CD14-positive monocyte (primary cell): Measurements from ENCODE around the gene AGO1. TPM values are rescaled to one million over a fixed set of nuclear protein-coding genes. Genes with fewer than 3 reads are reported as not detected.

ENCODE experiments used
- DNase-seq, 3 donors: peaks; one replicate each; pipeline ENCODE4 v3.0.0-alpha.2; 2011 to 2022
- H2AFZ ChIP-seq: 2 replicates; pipeline ENCODE4 v1.6.0; 2012; ENCODE audit warnings: mild to moderate bottlenecking, low read depth, low read length, inconsistent platforms; ENCODE audit not compliant: insufficient read depth, poor library complexity, severe bottlenecking
- H3K27ac ChIP-seq, 2 donors: 1 replicate in 1 of 2; 2 replicates in 1 of 2; pipeline ENCODE4 v1.5.1; 2012 to 2013; ENCODE audit warnings: low read length in 2 of 2, control low read depth in 1 of 2, inconsistent platforms in 1 of 2, low read depth in 1 of 2, mild to moderate bottlenecking in 1 of 2
- H3K27me3 ChIP-seq, 2 donors: one replicate each; pipeline versions ENCODE4 v1.6.0 to v1.6.1; 2011 to 2013; ENCODE audit warnings: low read length in 2 of 2; ENCODE audit not compliant: control insufficient read depth in 2 of 2, insufficient read depth in 2 of 2
- H3K36me3 ChIP-seq, 2 donors: replicated peaks in 1 of 2; 1 replicate in 1 of 2; 2 replicates in 1 of 2; pipeline versions ENCODE4 v1.5.1 to v1.6.1; 2012 to 2013; ENCODE audit warnings: low read length in 2 of 2, control low read depth in 1 of 2, inconsistent platforms in 1 of 2, mild to moderate bottlenecking in 1 of 2; ENCODE audit not compliant: insufficient read depth in 2 of 2, control insufficient read depth in 1 of 2
- H3K4me1 ChIP-seq, 2 donors: 1 replicate in 1 of 2; 2 replicates in 1 of 2; pipeline versions ENCODE4 v1.5.1 to v1.6.1; 2012 to 2013; ENCODE audit warnings: low read length in 2 of 2, control low read depth in 1 of 2, inconsistent platforms in 1 of 2, mild to moderate bottlenecking in 1 of 2, moderate library complexity in 1 of 2; ENCODE audit not compliant: insufficient read depth in 2 of 2, control insufficient read depth in 1 of 2
- H3K4me2 ChIP-seq: replicated peaks from 2 replicates; pipeline ENCODE3; 2012; ENCODE audit warnings: low read length, moderate library complexity, mild to moderate bottlenecking; ENCODE audit not compliant: poor library complexity, severe bottlenecking; ENCODE audit errors: extremely low read depth
- H3K4me3 ChIP-seq, 3 experiments: fragments of 200-600 bp in 1 of 3; sonication (generic) in 1 of 3; replicated peaks in 1 of 3; 1 replicate in 2 of 3; 2 replicates in 1 of 3; pipeline ENCODE4 v1.5.1; 2011 to 2013; ENCODE audit warnings: low read length in 3 of 3, mild to moderate bottlenecking in 3 of 3, control low read depth in 2 of 3, low read depth in 2 of 3, inconsistent platforms in 1 of 3, moderate library complexity in 1 of 3
- H3K79me2 ChIP-seq: 2 replicates; pipeline ENCODE4 v1.6.0; 2012; ENCODE audit warnings: mild to moderate bottlenecking, control low read depth, inconsistent platforms, low read length, moderate library complexity; ENCODE audit not compliant: insufficient read depth
- H3K9ac ChIP-seq: 2 replicates; pipeline ENCODE4 v1.6.0; 2017; ENCODE audit warnings: low read length, mild to moderate bottlenecking; ENCODE audit not compliant: insufficient read depth, poor library complexity, severe bottlenecking
- H3K9me3 ChIP-seq, 2 donors: replicated peaks in 1 of 2; 1 replicate in 1 of 2; 2 replicates in 1 of 2; pipeline versions ENCODE4 v1.5.1 to v1.6.1; 2012 to 2013; ENCODE audit warnings: low read length in 2 of 2, control low read depth in 1 of 2; ENCODE audit not compliant: control insufficient read depth in 1 of 2, insufficient read depth in 1 of 2
- H4K20me1 ChIP-seq: 2 replicates; pipeline ENCODE4 v1.6.0; 2012; ENCODE audit warnings: mild to moderate bottlenecking, low read length, control low read depth, moderate library complexity; ENCODE audit not compliant: insufficient read depth
- H3K27ac Mint-ChIP-seq, 7 donors: one replicate each; pipeline ENCODE4 v1.8.0; 2020; ENCODE audit warnings: mild to moderate bottlenecking in 7 of 7, mixed read lengths in 7 of 7, moderate library complexity in 6 of 7, inconsistent platforms in 2 of 7
- H3K27me3 Mint-ChIP-seq, 3 donors: one replicate each; pipeline ENCODE4 v1.8.0; 2021 to 2022; ENCODE audit warnings: low read depth in 3 of 3, mild to moderate bottlenecking in 3 of 3, mixed read lengths in 3 of 3, moderate library complexity in 3 of 3, inconsistent platforms in 1 of 3
- H3K36me3 Mint-ChIP-seq, 2 donors: one replicate each; pipeline ENCODE4 v1.8.0; 2020; ENCODE audit warnings: mixed read lengths in 2 of 2, inconsistent platforms in 1 of 2, mild to moderate bottlenecking in 1 of 2
- H3K4me1 Mint-ChIP-seq: one replicate; pipeline ENCODE4 v1.8.0; 2020; ENCODE audit warnings: mild to moderate bottlenecking, mixed read lengths
- H3K4me3 Mint-ChIP-seq, 2 donors: one replicate each; pipeline ENCODE4 v1.8.0; 2020; ENCODE audit warnings: mild to moderate bottlenecking in 2 of 2, mixed read lengths in 2 of 2, moderate library complexity in 1 of 2
- H3K9me3 Mint-ChIP-seq, 7 donors: one replicate each; pipeline ENCODE4 v1.8.0; 2020 to 2022; ENCODE audit warnings: mixed read lengths in 7 of 7, mild to moderate bottlenecking in 6 of 7, moderate library complexity in 6 of 7, inconsistent platforms in 2 of 7
- WGBS: methylation state at CpG from one replicate; pipeline ENCODE4 v1.1.5; 2013; ENCODE audit warnings: missing lambda C conversion rate; ENCODE audit not compliant: insufficient coverage; 5-methylcytosine and 5-hydroxymethylcytosine counted together
- intact Hi-C, 2 donors: fragments of 100-400 bp; cut with micrococcal nuclease; formaldehyde crosslinking; loops; one replicate each; pipeline versions ENCODE4 v1.15.0 to v1.15.1; 2023
- polyA plus RNA-seq, 3 donors: library from polyadenylated mRNA; depleted of rRNA in 1 of 3; unstranded in 2 of 3; stranded (reverse) in 1 of 3; fragments of 300-500 nt in 2 of 3; fragments of >200 nt in 1 of 3; fragmentation: Illumina TruSeq in 2 of 3; gene quantifications; 1 replicate in 2 of 3; 2 replicates in 1 of 3; pipeline ENCODE4 v1.2.3, GENCODE V29; 2012 to 2021
- TF ChIP-seq, protein P1 (sequence below): fragments of 200-600 bp; IDR thresholded peaks from one replicate; pipeline ENCODE4 v1.8.0; 2022; ENCODE audit warnings: antibody characterized with exemption, mild to moderate bottlenecking

AGO1 gene
- polyA plus RNA-seq, 3 donors: 10.9 to 19.4 (median 13.9) TPM

DNA sequence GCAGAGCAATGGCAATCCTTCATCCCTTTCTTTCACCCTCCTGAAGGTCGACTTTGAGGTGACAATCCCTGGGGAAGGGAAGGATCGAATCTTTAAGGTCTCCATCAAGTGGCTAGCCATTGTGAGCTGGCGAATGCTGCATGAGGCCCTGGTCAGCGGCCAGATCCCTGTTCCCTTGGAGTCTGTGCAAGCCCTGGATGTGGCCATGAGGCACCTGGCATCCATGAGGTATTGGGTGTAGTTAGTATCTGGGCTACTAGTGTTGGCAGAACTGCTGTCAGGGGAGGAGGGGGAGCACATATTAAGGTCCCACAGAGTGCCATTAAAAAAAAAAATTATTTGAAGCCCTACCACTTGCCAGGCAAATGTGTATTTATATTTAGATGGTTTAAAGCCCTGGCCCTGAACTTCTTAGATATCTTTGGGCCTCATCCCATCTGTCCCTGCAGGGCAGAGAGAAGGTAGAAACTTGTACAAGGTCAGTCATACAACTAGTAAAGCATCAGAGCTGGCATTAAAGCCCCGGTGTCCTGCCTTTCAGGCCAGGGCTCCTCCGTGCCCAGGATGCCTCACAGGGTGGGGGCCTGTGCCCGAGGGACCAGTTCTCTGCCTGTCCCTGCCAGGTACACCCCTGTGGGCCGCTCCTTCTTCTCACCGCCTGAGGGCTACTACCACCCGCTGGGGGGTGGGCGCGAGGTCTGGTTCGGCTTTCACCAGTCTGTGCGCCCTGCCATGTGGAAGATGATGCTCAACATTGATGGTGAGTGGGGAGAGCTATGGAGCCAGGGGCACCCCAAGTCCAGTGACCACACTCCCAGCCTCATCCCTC lies 10.3 kb downstream of the AGO1 start:
- WGBS: 98% methylated on average over 8 of the region's 14 CpGs
- Histone ChIP-seq H3K9ac (peak overlapping the region; percentile 35), H3K79me2 (peaks cover 38% of the 10 kb centered on the region), H2AFZ (no peak overlapping the region), H3K4me3 (no peak overlapping the region), H3K9me3 (no peaks in the 10 kb centered on the region), H3K27me3 (no peaks in the 10 kb centered on the region), H3K27ac (peak overlapping the region; percentile 84 to 92), H4K20me1 (no peaks in the 10 kb centered on the region), H3K4me1 (peaks cover 30 to 36% of the 10 kb centered on the region in 2 donors), H3K4me2 (peak overlapping the region; percentile 25), H3K36me3 (peaks cover 70 to 83% of the 10 kb centered on the region in 2 donors)
- Mint-ChIP-seq H3K4me1 (peaks cover 36% of the 10 kb centered on the region), H3K9me3 (peaks cover 0 to 2% (median 0%) of the 10 kb centered on the region in 7 donors), H3K36me3 (peaks cover 78 to 88% of the 10 kb centered on the region in 2 donors), H3K27me3 (peaks cover 0 to 1% (median 0%) of the 10 kb centered on the region in 3 donors), H3K27ac (peak overlapping the region; percentile 96 to 99 (median 98)), H3K4me3 (no peak overlapping the region)
- no peak for DNase-seq
- intact Hi-C loops: loop anchor here in 1 of 2 donors (5.0 kb wide), 1 partner anchor 39 kb away; the partner anchor contains the start of gene AGO3
- TF ChIP-seq, protein P1, sequence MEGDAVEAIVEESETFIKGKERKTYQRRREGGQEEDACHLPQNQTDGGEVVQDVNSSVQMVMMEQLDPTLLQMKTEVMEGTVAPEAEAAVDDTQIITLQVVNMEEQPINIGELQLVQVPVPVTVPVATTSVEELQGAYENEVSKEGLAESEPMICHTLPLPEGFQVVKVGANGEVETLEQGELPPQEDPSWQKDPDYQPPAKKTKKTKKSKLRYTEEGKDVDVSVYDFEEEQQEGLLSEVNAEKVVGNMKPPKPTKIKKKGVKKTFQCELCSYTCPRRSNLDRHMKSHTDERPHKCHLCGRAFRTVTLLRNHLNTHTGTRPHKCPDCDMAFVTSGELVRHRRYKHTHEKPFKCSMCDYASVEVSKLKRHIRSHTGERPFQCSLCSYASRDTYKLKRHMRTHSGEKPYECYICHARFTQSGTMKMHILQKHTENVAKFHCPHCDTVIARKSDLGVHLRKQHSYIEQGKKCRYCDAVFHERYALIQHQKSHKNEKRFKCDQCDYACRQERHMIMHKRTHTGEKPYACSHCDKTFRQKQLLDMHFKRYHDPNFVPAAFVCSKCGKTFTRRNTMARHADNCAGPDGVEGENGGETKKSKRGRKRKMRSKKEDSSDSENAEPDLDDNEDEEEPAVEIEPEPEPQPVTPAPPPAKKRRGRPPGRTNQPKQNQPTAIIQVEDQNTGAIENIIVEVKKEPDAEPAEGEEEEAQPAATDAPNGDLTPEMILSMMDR: no peak

DNA sequence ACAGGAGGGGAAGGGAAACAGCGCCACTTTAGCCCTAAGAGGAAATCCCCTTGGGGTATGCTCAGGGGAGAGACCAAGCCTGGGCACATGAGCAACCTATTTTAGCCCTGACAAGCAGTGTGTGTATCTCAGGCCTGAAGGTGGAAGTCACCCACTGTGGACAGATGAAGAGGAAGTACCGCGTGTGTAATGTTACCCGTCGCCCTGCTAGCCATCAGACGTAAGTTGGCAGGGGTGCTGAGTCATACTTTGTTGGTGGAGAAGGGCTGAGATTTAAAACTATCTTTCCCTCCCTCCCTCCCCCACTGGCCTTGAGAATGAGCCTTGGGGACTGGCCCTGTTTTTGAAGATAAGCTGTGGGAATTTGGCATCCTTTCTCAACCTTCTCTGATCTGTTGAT lies 11.2 kb downstream of the AGO1 start:
- Histone ChIP-seq H3K27ac (peak overlapping the region; percentile 84 to 92), H4K20me1 (no peaks in the 10 kb centered on the region), H3K27me3 (no peaks in the 10 kb centered on the region), H3K4me3 (peak overlapping the region in 1 of 3 experiments; percentile 21), H3K79me2 (peaks cover 35% of the 10 kb centered on the region), H3K4me1 (peaks cover 28 to 36% of the 10 kb centered on the region in 2 donors), H3K9me3 (no peaks in the 10 kb centered on the region), H3K36me3 (peaks cover 66 to 84% of the 10 kb centered on the region in 2 donors), H3K4me2 (peak overlapping the region; percentile 34), H2AFZ (peak overlapping the region; percentile 73), H3K9ac (peak overlapping the region; percentile 35)
- DNase-seq: peak; percentile 93 to 98 (median 93)
- Mint-ChIP-seq H3K27me3 (peaks cover 0 to 1% (median 0%) of the 10 kb centered on the region in 3 donors), H3K4me3 (peak overlapping the region; percentile 7 to 55), H3K9me3 (peaks cover 0 to 2% (median 0%) of the 10 kb centered on the region in 7 donors), H3K27ac (peak overlapping the region; percentile 96 to 99 (median 98)), H3K4me1 (peaks cover 33% of the 10 kb centered on the region), H3K36me3 (peaks cover 73 to 87% of the 10 kb centered on the region in 2 donors)
- intact Hi-C loops: loop anchor here in 1 of 2 donors (5.0 kb wide), 1 partner anchor 38 kb away; the partner anchor contains the start of gene AGO3
- TF ChIP-seq, protein P1: no peak
- WGBS: 11% methylated on average over 1 of the region's 6 CpGs
